Measurements from ENCODE around the gene CKS1B. TPM values are rescaled to one million over a fixed set of nuclear protein-coding genes. Genes with fewer than 3 reads are reported as not detected.

CKS1B gene
- total and polyA plus RNA-seq, 9 of the 15 experiments (the other 6 are each of a cell fraction or from before 2014, with no cell fraction given), result 215 to 1,103 (median 460) TPM

GRCh38 chr1:154974102-154974807, at the start of gene CKS1B (continued):
- no peak for TF ChIP-seq HMG20B (CRISPR knock-in tag; IDR thresholded peaks at IDR 0.05)
- TF ChIP-seq, protein P1, sequence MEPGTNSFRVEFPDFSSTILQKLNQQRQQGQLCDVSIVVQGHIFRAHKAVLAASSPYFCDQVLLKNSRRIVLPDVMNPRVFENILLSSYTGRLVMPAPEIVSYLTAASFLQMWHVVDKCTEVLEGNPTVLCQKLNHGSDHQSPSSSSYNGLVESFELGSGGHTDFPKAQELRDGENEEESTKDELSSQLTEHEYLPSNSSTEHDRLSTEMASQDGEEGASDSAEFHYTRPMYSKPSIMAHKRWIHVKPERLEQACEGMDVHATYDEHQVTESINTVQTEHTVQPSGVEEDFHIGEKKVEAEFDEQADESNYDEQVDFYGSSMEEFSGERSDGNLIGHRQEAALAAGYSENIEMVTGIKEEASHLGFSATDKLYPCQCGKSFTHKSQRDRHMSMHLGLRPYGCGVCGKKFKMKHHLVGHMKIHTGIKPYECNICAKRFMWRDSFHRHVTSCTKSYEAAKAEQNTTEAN (CRISPR knock-in tag; IDR thresholded peaks at IDR 0.05), result no peak
- TF ChIP-seq ZNF41 (CRISPR knock-in tag; conservative IDR thresholded peaks at IDR 0.05), result no peak
- TF ChIP-seq RUNX1 (IDR thresholded peaks at IDR 0.05; ENCODE audit: low read depth), result no peak
- peak; percentile 97 for TF ChIP-seq POLR2A (conservative IDR thresholded peaks at IDR 0.05)
- TF ChIP-seq ETV5 (CRISPR knock-in tag; IDR thresholded peaks at IDR 0.05; ENCODE audit: low read depth), result peak; percentile 90
- TF ChIP-seq MTF1 (CRISPR knock-in tag; IDR thresholded peaks at IDR 0.05; ENCODE audit: borderline replicate concordance), result no peak
- TF ChIP-seq, protein P2, sequence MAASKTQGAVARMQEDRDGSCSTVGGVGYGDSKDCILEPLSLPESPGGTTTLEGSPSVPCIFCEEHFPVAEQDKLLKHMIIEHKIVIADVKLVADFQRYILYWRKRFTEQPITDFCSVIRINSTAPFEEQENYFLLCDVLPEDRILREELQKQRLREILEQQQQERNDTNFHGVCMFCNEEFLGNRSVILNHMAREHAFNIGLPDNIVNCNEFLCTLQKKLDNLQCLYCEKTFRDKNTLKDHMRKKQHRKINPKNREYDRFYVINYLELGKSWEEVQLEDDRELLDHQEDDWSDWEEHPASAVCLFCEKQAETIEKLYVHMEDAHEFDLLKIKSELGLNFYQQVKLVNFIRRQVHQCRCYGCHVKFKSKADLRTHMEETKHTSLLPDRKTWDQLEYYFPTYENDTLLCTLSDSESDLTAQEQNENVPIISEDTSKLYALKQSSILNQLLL (CRISPR knock-in tag; IDR thresholded peaks at IDR 0.05; ENCODE audit: borderline replicate concordance), result no peak
- TF ChIP-seq SRF (CRISPR knock-in tag; IDR thresholded peaks at IDR 0.05), result peak in 1 of 2 experiments; percentile 94; a peak in 2 of 4 replicates
- peak; percentile 86; the same call in 1 of the 2 replicates for TF ChIP-seq ZNF431 (CRISPR knock-in tag; IDR thresholded peaks at IDR 0.05)
- no peak for TF ChIP-seq MAFG (tag; conservative IDR thresholded peaks at IDR 0.05)
- TF ChIP-seq HDAC8 (tag; IDR thresholded peaks at IDR 0.05), result no peak
- TF ChIP-seq ZC3H8 (IDR thresholded peaks at IDR 0.05), result no peak
- TF ChIP-seq ZNF197 (CRISPR knock-in tag; IDR thresholded peaks at IDR 0.05; ENCODE audit: low read depth), result no peak
- TF ChIP-seq CREB3 (tag; conservative IDR thresholded peaks at IDR 0.05; ENCODE audit: low read depth), result no peak
- TF ChIP-seq EHMT2 (IDR thresholded peaks at IDR 0.05), result no peak
- TF ChIP-seq MCM3 (IDR thresholded peaks at IDR 0.05), result no peak
- TF ChIP-seq HLTF (IDR thresholded peaks at IDR 0.05), result no peak
- no peak for TF ChIP-seq CBX2 (IDR thresholded peaks at IDR 0.05; ENCODE audit: insufficient read depth, low read length, poor library complexity, severe bottlenecking)
- TF ChIP-seq PRMT5 (CRISPR knock-in tag; IDR thresholded peaks at IDR 0.05), result no peak
- TF ChIP-seq PTTG1 (tag; IDR thresholded peaks at IDR 0.05; ENCODE audit: low read depth), result no peak
- TF ChIP-seq, protein P3, sequence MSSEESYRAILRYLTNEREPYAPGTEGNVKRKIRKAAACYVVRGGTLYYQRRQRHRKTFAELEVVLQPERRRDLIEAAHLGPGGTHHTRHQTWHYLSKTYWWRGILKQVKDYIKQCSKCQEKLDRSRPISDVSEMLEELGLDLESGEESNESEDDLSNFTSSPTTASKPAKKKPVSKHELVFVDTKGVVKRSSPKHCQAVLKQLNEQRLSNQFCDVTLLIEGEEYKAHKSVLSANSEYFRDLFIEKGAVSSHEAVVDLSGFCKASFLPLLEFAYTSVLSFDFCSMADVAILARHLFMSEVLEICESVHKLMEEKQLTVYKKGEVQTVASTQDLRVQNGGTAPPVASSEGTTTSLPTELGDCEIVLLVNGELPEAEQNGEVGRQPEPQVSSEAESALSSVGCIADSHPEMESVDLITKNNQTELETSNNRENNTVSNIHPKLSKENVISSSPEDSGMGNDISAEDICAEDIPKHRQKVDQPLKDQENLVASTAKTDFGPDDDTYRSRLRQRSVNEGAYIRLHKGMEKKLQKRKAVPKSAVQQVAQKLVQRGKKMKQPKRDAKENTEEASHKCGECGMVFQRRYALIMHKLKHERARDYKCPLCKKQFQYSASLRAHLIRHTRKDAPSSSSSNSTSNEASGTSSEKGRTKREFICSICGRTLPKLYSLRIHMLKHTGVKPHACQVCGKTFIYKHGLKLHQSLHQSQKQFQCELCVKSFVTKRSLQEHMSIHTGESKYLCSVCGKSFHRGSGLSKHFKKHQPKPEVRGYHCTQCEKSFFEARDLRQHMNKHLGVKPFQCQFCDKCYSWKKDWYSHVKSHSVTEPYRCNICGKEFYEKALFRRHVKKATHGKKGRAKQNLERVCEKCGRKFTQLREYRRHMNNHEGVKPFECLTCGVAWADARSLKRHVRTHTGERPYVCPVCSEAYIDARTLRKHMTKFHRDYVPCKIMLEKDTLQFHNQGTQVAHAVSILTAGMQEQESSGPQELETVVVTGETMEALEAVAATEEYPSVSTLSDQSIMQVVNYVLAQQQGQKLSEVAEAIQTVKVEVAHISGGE (CRISPR knock-in tag; IDR thresholded peaks at IDR 0.05), result peak in 1 of 3 experiments; percentile 64; a peak in 2 of 6 replicates
